ENCODE results near the gene RPS6KA5.
A peak's percentile ranks its signal among the peaks of the same experiment; 100 is the strongest.
"Not testable (repeated sequence)": the region's sequence is repeated elsewhere in the genome, so short reads cannot be mapped to it uniquely, and the experiment has no call there.

RPS6KA5 gene

GRCh38 chr14:91060351-91061055, at the start of gene RPS6KA5:
TSS of gene RPS6KA5 (minus strand) at chr14:91060641. CDS start at chr14:91060434, 207 bp downstream.
- peak; percentile 100 for DNase-seq

DNA sequence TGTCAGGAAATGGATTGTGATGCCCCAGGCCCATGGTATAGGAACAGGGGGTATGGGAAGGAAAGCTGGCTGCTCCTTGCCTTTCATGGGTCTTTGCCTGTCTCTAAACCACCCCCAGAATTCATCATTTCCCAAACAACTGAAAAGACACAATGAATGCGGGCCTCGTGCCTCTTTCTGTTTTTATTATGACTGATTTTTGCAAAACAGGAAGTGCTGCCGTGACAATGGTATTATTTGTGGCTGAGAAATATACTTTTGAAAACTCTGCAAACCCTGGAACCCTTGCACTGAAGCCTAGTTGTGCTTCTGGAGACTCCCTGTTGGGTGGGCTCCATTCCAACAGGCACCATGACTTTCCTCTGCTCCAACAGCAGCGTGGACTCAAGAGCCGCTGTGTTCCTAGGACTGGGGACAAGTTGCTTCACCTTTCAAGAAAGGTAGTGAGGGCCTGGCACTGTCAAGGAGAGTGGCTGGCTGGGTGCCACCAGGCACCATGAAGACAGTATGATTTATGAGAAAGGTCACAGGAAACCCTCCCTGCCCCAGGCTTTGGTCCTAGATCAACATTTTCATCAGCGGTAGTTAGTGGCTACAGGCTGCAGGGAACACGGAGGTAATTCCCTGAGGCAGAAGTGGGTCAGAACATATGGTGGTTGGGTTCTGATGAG, 48.6 kb upstream of the RPS6KA5 start:
- DNase-seq = no peak

GRCh38 chr14:91103116-91103515, 42.7 kb upstream of the RPS6KA5 start:
- no peak for DNase-seq

GRCh38 chr14:91100102-91100501, 39.7 kb upstream of the RPS6KA5 start:
- no peak for DNase-seq

DNA sequence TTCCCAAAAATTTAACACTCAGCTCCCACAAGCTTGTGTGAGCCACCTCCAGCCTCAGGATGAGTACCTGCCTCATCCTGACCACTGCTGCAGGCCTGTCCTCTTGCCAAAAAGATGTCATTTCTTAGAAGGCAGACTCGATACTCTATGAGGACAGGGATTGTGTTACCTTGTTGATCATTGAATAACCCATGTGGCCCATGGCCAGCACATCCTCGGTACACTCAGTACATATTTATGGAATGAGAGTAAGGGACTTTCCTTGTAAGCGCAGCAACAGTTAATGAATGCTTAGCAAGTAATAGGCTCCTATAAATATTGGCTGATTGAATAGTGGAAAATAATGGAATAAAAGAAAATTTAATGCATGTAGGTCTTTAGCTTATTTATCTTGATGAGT, 38.1 kb upstream of the RPS6KA5 start:
- DNase-seq = no peak

GRCh38 chr14:91097657-91098056, 37.2 kb upstream of the RPS6KA5 start:
- DNase-seq = not testable (repeated sequence)

DNA sequence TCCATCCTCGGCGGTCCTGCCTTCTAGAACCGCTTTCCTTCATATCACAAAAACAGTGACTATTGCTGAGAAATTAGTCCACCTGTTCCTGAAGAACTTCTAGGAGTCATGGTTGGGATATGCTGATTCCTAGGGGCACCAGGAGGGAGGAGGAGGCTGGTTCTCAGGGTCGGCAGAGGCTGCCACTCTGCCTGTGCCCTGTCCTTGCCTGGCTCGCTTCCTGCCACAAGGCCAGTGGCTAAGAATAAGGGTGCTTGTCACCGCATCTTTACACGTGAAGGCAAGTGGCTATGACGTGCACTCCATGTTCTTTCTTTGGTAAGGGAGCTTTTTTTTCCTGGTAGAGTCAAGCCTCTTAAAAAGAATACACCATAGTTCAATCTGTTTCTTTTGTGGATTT, 34.7 kb upstream of the RPS6KA5 start:
- DNase-seq = no peak

DNA sequence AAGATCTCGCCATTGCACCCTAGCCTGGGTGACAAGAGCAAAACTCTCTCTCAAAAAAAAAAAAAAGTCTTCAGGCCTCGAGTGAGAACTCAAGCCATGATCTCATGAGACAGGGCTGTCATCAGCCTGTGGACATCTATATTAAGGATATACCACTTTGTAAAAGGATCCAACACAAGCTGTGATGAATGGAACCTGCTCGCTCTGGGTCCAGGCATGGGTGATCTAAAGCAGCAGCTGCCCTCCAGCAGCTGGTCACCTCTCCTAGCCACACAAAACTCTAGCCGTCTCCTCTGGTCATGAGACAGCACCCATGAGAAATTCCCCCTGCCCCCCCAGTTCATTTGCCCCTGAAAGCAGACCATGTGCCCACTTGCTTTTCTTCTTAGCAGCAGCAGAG, 34.3 kb upstream of the RPS6KA5 start:
- no peak for DNase-seq

- DNase-seq = not testable (repeated sequence)
Observed at GRCh38 chr14:91093743-91094472, 33.5 kb upstream of the RPS6KA5 start.

DNA sequence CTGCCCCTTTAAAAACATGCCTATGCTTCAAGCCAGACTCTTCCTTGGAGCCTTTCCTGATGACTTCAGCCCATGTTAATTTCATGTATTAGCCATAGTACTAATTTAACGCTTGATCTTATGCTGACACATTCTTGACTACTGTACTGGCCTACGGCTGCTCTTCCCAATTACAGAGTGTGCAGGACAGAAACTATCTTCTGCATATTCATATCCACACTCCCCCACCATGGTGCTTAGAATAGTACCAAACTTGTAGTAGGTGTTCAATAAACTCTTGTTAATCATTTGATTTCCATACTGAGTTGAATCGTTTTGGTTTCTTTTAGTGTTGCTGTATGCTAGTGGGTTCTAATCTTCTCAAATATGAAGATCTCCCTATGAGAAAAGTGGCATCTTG, 31.6 kb upstream of the RPS6KA5 start:
- DNase-seq = no peak

DNA sequence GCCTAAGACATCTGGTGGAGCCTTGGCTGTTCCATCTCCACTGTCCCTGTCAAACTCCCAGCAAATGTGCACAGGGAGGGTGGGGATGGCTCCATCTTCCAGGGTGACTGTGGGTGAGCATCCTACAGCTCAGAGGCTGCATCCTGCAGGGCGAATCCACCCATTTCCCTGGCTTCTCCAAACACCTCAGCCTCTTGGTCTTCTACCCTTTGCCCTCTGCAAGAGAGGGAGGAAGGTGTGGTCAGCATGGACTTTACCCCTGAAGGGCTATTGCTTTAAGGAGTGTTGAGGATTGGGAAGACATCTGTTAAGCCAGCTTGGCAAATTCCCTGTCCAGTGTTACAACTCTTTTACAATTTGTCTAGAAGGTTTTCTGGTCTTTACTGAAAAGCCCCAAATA, 30.3 kb upstream of the RPS6KA5 start:
- no peak for DNase-seq

DNA sequence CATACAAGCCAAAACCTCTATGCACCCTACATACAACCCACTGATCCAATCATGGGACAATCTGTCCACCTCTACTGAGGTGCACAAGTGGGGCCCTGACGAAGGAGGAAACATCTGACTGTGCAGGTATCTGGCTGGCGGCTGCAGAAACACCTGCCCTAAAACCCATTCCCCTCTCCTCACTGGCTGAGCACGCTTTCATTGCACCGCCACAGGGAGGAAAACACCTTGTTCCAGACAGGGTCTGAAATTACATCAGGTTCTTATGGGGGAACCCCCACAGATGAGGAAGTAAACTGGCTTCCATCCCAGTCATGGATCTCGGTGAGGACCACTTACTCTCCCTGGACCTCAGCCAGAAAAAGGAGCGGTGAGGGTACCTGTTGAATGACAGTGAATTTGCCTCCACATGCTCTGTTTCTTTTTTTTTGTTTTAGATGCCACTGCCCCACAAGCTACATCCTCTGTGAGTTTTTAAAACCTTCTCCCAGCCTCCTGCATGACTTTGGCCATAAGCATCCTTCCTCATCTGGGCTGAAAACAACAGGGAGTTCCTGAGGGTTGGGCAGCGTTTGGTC, 29.6 kb upstream of the RPS6KA5 start:
- peak; percentile 84 for DNase-seq

DNA sequence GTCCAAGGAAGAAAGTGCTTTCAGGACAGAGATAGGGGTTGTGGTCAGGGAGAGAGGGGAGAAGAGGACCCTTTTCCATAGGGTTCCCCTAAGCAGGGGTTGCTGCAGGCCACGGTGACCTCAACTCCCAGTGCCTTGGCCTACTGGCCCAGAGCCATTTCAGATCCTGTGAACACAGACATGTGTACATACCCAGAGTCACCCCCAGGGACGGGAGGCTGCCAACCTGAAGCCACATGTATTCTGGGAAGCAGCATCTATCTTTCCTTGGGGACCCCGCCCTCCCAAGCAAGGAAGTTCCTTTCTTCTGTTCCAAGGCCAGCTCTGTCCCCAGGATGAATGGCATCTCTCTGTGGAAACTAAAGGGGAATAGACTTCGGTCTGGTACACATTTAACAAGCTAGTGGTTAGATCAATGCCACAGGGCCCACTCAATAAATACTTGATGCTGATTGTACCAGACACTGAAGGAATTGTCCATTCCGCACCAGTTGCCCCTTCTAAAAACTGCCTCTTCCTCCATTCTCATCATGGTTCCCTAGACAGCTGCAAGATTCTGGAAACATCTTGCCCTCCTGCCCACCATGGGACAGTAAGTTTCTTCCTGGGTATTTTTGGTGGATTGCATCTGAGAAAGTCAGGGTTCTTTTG, 28.3 kb upstream of the RPS6KA5 start:
- DNase-seq = no peak

- DNase-seq = not testable (repeated sequence)
Observed at GRCh38 chr14:91087470-91087869, 27.0 kb upstream of the RPS6KA5 start.

GRCh38 chr14:91084516-91084915, 24.1 kb upstream of the RPS6KA5 start:
- DNase-seq = no peak

DNA sequence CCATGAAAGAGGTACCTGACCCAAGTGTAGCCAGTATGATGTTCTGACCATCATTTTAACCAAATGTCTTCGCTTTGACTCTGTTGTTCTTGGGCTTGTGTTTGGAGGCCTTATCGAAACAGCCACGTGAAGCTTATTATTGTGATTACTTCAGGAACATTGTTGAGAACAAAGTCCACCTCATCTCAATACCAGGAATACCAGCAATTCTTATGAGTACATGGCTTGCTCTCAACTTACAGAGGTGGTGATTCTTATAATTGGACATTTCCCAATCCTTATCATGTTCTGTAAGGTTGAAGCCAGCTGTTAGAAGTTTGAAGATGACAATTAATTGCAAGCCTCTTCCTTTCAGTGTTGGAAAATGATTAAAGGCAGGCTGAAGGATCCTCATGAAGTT, 21.8 kb upstream of the RPS6KA5 start:
- no peak for DNase-seq

DNA sequence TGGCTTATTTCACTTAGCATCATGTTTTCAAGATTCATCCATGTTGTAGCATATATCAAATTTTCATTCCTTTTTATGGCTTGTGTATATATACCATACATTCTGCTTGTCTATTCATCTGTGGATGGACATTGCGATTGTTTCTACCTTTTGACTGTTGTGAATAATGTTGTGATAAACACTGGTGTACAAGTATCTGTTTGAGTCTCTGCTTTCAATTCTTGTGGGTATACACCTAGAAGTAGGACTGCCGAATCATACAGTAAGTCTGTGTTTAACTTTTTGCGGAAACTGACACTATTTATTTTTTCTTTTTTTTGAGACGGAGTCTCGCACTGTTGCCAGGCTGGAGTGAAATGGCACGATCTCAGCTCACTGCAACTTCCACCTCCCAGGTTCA, 19.6 kb upstream of the RPS6KA5 start:
- no peak for DNase-seq

- no peak for DNase-seq
Observed at GRCh38 chr14:91078095-91078737, 17.8 kb upstream of the RPS6KA5 start.

GRCh38 chr14:91075553-91075952, 15.1 kb upstream of the RPS6KA5 start:
- DNase-seq = no peak

- DNase-seq = no peak
Observed at GRCh38 chr14:91070572-91070971, 10.1 kb upstream of the RPS6KA5 start.

DNA sequence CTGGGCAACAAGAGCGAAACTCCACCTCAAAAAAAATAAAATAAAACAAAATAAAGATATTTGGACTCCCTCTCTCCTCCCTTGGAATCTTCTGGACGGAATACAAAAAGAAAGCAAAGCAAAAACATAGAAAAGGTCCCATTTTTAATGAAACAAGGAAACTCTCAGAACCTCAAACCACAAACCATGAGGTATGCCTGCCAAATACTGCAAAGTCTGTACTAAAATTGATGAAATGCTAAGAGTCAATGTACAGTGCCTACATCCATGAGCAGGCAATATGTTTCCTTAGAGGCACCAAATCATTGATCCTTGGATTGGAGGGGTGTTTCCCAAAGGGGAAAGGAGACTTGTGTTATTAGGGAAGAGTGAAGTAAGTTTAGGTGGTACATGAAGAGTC, 8.2 kb upstream of the RPS6KA5 start:
- no peak for DNase-seq

GRCh38 chr14:91067186-91067585, 6.7 kb upstream of the RPS6KA5 start:
- DNase-seq = no peak

DNA sequence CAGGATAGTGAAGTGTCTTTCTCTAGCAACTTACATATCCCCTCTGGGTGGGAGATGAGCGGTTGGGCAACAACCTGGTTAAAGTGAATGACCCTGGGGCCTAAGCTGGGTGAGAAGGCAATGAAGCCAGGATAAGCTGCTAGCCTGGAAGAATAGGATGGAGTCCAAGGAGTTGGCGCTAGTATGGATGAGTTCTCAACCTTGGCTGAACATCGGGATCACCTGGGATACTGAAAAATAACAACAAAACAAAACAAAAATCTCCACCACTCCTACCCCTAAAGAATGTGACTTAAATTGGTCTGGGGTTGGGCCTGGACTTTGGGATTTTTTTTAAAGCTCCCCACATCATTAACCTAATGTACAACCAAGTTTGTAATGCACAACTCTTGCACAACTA, 4.8 kb upstream of the RPS6KA5 start:
- DNase-seq = no peak
